SK-N-SH (cell line): ENCODE results near the gene FOSL1. TPM values are rescaled to one million over a fixed set of nuclear protein-coding genes. Genes with fewer than 3 reads are reported as not detected.
"Not testable (repeated sequence)": the region's sequence is repeated elsewhere in the genome, so short reads cannot be mapped to it uniquely, and the experiment has no call there.

ENCODE experiments used
- CTCF ChIA-PET: fragments of 300-600, 350-600 bp; formaldehyde crosslinking; extraction: SDS; loops from one replicate; lab custom pipeline; 2021; lab: Yijun Ruan, JAX
- POLR2A ChIA-PET: fragments of 350-600 bp; sonication (Branson Sonifier 250); formaldehyde crosslinking; extraction: SDS; loops from one replicate; lab custom pipeline; 2020; ENCODE audit warnings: antibody characterized with exemption, inconsistent platforms; lab: Yijun Ruan, JAX
- DNase-seq: peaks from one replicate; pipeline ENCODE4 v3.0.0; 2012
- H2AFZ ChIP-seq: fragments of 200-600 bp; sonication (generic); 2 replicates; pipeline ENCODE4 v1.8.1; 2016; ENCODE audit warnings: antibody characterized with exemption, mild to moderate bottlenecking, low read depth
- H3F3A ChIP-seq: fragments of 200-600 bp; sonication (generic); replicated peaks from 2 replicates; pipeline ENCODE3; 2016; ENCODE audit warnings: antibody characterized with exemption, mild to moderate bottlenecking; ENCODE audit not compliant: insufficient read depth
- H3K27ac ChIP-seq, 2 experiments: fragments of 200-500 bp in 1 of 2; fragments of 200-600 bp in 1 of 2; sonication (Bioruptor generic) in 1 of 2; sonication (generic), shearing (Covaris generic) in 1 of 2; 2 replicates each; pipeline versions ENCODE4 v1.5.1 to v1.6.1; 2014 to 2016; ENCODE audit warnings: low read depth in 2 of 2, inconsistent platforms in 1 of 2, low read length in 1 of 2, mild to moderate bottlenecking in 1 of 2, mixed read lengths in 1 of 2
- H3K27me3 ChIP-seq: fragments of 200-600 bp; sonication (generic), shearing (Covaris generic); 2 replicates; pipeline ENCODE4 v1.6.1; 2016; ENCODE audit warnings: mixed run types; ENCODE audit not compliant: insufficient read depth
- H3K36me3 ChIP-seq, 2 experiments: fragments of 200-500 bp in 1 of 2; fragments of 200-600 bp in 1 of 2; sonication (Bioruptor generic) in 1 of 2; sonication (generic) in 1 of 2; replicated peaks in 1 of 2; 2 replicates each; pipeline versions ENCODE3 to v1.5.1; 2014 to 2016; ENCODE audit warnings: low read length in 1 of 2, mild to moderate bottlenecking in 1 of 2; ENCODE audit not compliant: insufficient read depth in 2 of 2, control insufficient read depth in 1 of 2
- H3K4me1 ChIP-seq, 2 experiments: fragments of 200-500 bp in 1 of 2; fragments of 200-600 bp in 1 of 2; sonication (Bioruptor generic) in 1 of 2; sonication (generic), shearing (Covaris generic) in 1 of 2; 2 replicates each; pipeline versions ENCODE4 v1.5.1 to v1.6.1; 2014 to 2016; ENCODE audit warnings: low read depth in 1 of 2, low read length in 1 of 2, mixed run types in 1 of 2; ENCODE audit not compliant: insufficient read depth in 2 of 2, control insufficient read depth in 1 of 2
- H3K4me2 ChIP-seq: fragments of 200-600 bp; sonication (generic), shearing (Covaris generic); 2 replicates; pipeline ENCODE4 v1.6.1; 2017; ENCODE audit warnings: mixed run types
- H3K4me3 ChIP-seq, 2 experiments: fragments of 200-500 bp in 1 of 2; fragments of 200-600 bp in 1 of 2; sonication (Bioruptor generic) in 1 of 2; sonication (generic), shearing (Covaris generic) in 1 of 2; 2 replicates each; pipeline versions ENCODE4 v1.5.1 to v1.8.1; 2014 to 2016; ENCODE audit warnings: low read depth in 2 of 2, inconsistent platforms in 1 of 2, low read length in 1 of 2, mild to moderate bottlenecking in 1 of 2, mixed read lengths in 1 of 2, moderate library complexity in 1 of 2
- H3K79me2 ChIP-seq: fragments of 200-600 bp; sonication (generic); 2 replicates; pipeline ENCODE4 v1.8.1; 2017; ENCODE audit warnings: mild to moderate bottlenecking; ENCODE audit not compliant: insufficient read depth
- H3K9ac ChIP-seq: fragments of 200-600 bp; sonication (generic); 2 replicates; pipeline ENCODE4 v1.6.1; 2017; ENCODE audit warnings: mixed run types
- H3K9me2 ChIP-seq: fragments of 200-600 bp; sonication (generic); 2 replicates; pipeline ENCODE4 v1.6.1; 2017; ENCODE audit warnings: mixed run types
- H3K9me3 ChIP-seq: fragments of 200-600 bp; sonication (generic); 2 replicates; pipeline ENCODE4 v1.6.1; 2017; ENCODE audit warnings: mixed run types, mild to moderate bottlenecking, moderate library complexity
- H4K20me1 ChIP-seq: fragments of 200-600 bp; sonication (generic); 2 replicates; pipeline ENCODE4 v1.6.1; 2017; ENCODE audit warnings: mild to moderate bottlenecking, mixed run types; ENCODE audit not compliant: insufficient read depth
- CTCF ChIP-seq: fragments of 200-600 bp; sonication (generic); IDR thresholded peaks from 2 replicates; pipeline ENCODE4 v1.6.1; 2017; ENCODE audit warnings: antibody characterized with exemption, mild to moderate bottlenecking, moderate library complexity
- ELF1 ChIP-seq: IDR thresholded peaks from 2 replicates; pipeline ENCODE4 v1.4.0; 2012
- FOSL2 ChIP-seq: IDR thresholded peaks from 2 replicates; pipeline ENCODE4 v1.4.0; 2012; ENCODE audit warnings: low read depth, mild to moderate bottlenecking, moderate library complexity, borderline replicate concordance
- JUND ChIP-seq: IDR thresholded peaks from 2 replicates; pipeline ENCODE4 v1.4.0; 2012
- NFIC ChIP-seq: IDR thresholded peaks from 2 replicates; pipeline ENCODE4 v1.4.0; 2012; ENCODE audit warnings: borderline replicate concordance
- POLR2AphosphoS5 ChIP-seq: IDR thresholded peaks from 2 replicates; pipeline ENCODE4 v1.6.1; 2012; ENCODE audit warnings: low read depth, low read length
- RCOR1 ChIP-seq: fragments of 150-350 bp; IDR thresholded peaks from 2 replicates; pipeline ENCODE4 v1.6.1; 2017; ENCODE audit warnings: antibody characterized with exemption, low read length
- REST ChIP-seq: IDR thresholded peaks from 2 replicates; pipeline ENCODE4 v1.6.1; 2012; ENCODE audit warnings: mild to moderate bottlenecking, low read depth, low read length, moderate library complexity
- TAF1 ChIP-seq: IDR thresholded peaks from 2 replicates; pipeline ENCODE4 v1.6.1; 2012; ENCODE audit warnings: low read depth, mild to moderate bottlenecking, low read length, moderate library complexity, borderline replicate concordance
- USF1 ChIP-seq: IDR thresholded peaks from 2 replicates; pipeline ENCODE4 v1.4.0; 2012; ENCODE audit warnings: low read depth, borderline replicate concordance
- YY1 ChIP-seq: IDR thresholded peaks from 2 replicates; pipeline ENCODE4 v1.4.0; 2012; ENCODE audit warnings: low read depth, mild to moderate bottlenecking
- ZBTB33 ChIP-seq: IDR thresholded peaks from 2 replicates; pipeline ENCODE4 v1.4.0; 2012; ENCODE audit warnings: low read depth, borderline replicate concordance
- WGBS: methylation state at CpG from one replicate; pipeline ENCODE4 v1.1.6; 2017; ENCODE audit warnings: low lambda C conversion rate; 5-methylcytosine and 5-hydroxymethylcytosine counted together
- polyA plus RNA-seq, 3 experiments: library from polyadenylated mRNA; depleted of rRNA; stranded (reverse); fragments of >200 nt; gene quantifications; 2 replicates each; pipeline ENCODE4 v1.2.3, GENCODE V29; 2012

FOSL1 gene
- polyA plus RNA-seq, 1 of the 3 experiments (the other 2 are of a cell fraction) = 30.1 TPM

GRCh38 chr11:65892137-65892540 lies 8.0 kb downstream of the FOSL1 start:
- Histone ChIP-seq H3K4me1 (peaks cover 46 to 52% of the 10 kb centered on the region in 2 experiments), H3K4me3 (peak overlapping the region; percentile 65 to 70)
- TF ChIP-seq ZBTB33 = 0 out of 2 replicates have a peak, but pooled peaks have one; percentile 7

GRCh38 chr11:65891219-65892136 lies 8.7 kb downstream of the FOSL1 start:
- Histone ChIP-seq H2AFZ (no peak overlapping the region), H3K4me2 (peak overlapping the region; percentile 98), H3K9me2 (no peaks in the 10 kb centered on the region), H4K20me1 (peaks cover 57% of the 10 kb centered on the region), H3K79me2 (peaks cover 68% of the 10 kb centered on the region), H3K36me3 (peaks cover 4 to 37% of the 10 kb centered on the region in 2 experiments), H3K4me1 (peaks cover 52% of the 10 kb centered on the region in 2 experiments), H3K27ac (peak overlapping the region; percentile 87 to 94), H3K9ac (peak overlapping the region; percentile 76), H3F3A (peaks cover 88% of the 10 kb centered on the region), H3K27me3 (no peaks in the 10 kb centered on the region), H3K9me3 (no peaks in the 10 kb centered on the region), H3K4me3 (peak overlapping the region; percentile 65 to 70)
- DNase-seq = peak; percentile 65
- ChIA-PET POLR2A (interaction anchor here (0.5 to 3.8 kb wide), 12 partner anchors 10 to 180 kb away, joined by 3 to 46 read pairs (median 3); partner anchors contain the start of genes CFL1, CTSW, MUS81 and SART1), CTCF (interaction anchor here (0.6 to 15.2 kb wide), 14 partner anchors 9 to 451 kb away, joined by 3 to 374 read pairs (median 7); partner anchors contain the start of genes C11orf68, CFL1, EFEMP2 and FOSL1)
- WGBS = 35% methylated on average over 14 of the region's 57 CpGs
- no peak for TF ChIP-seq REST
- TF ChIP-seq RCOR1 = no peak
- TF ChIP-seq FOSL2 = no peak
- no peak for TF ChIP-seq NFIC
- no peak for TF ChIP-seq TAF1
- no peak; the same call in 1 of the 2 replicates for TF ChIP-seq ZBTB33
- 0 out of 2 replicates have a peak, but pooled peaks have one; percentile 7 for TF ChIP-seq ELF1
- TF ChIP-seq POLR2AphosphoS5 = peak; percentile 29; the same call in 1 of the 2 replicates
- TF ChIP-seq CTCF = peak; percentile 34
- TF ChIP-seq JUND = no peak; the same call in 1 of the 2 replicates
- 0 out of 2 replicates have a peak, but pooled peaks have one; percentile 4 for TF ChIP-seq USF1
- TF ChIP-seq YY1 = no peak

More at GRCh38 chr11:65892137-65892540, 8.0 kb downstream of the FOSL1 start:
- H2AFZ ChIP-seq, H3K27me3 ChIP-seq, H3K9me3 ChIP-seq, POLR2A ChIA-PET, H3K9me2 ChIP-seq, DNase-seq: not testable (repeated sequence)
- peak overlapping the region; percentile 76; the same call in 1 of the 2 replicates for H3K9ac ChIP-seq
- H3K36me3 ChIP-seq = peaks cover 0 to 37% of the 10 kb centered on the region in 2 experiments
- peaks cover 95% of the 10 kb centered on the region for H3F3A ChIP-seq
- peaks cover 68% of the 10 kb centered on the region for H3K79me2 ChIP-seq
- H3K4me2 ChIP-seq = peak overlapping the region; percentile 98
- peak overlapping the region in 1 of 2 experiments; percentile 94; a peak in 3 of 4 replicates for H3K27ac ChIP-seq
- 93% methylated on average over 5 of the region's 5 CpGs for WGBS
- H4K20me1 ChIP-seq = peaks cover 63% of the 10 kb centered on the region
- CTCF ChIA-PET = interaction anchor here (0.6 to 15.2 kb wide), 7 partner anchors 19 to 450 kb away, joined by 3 to 374 read pairs (median 4); partner anchors contain the start of genes CFL1, EFEMP2 and MUS81
